ENCODE measurements around the gene MBOAT7.

MBOAT7 gene

DNA sequence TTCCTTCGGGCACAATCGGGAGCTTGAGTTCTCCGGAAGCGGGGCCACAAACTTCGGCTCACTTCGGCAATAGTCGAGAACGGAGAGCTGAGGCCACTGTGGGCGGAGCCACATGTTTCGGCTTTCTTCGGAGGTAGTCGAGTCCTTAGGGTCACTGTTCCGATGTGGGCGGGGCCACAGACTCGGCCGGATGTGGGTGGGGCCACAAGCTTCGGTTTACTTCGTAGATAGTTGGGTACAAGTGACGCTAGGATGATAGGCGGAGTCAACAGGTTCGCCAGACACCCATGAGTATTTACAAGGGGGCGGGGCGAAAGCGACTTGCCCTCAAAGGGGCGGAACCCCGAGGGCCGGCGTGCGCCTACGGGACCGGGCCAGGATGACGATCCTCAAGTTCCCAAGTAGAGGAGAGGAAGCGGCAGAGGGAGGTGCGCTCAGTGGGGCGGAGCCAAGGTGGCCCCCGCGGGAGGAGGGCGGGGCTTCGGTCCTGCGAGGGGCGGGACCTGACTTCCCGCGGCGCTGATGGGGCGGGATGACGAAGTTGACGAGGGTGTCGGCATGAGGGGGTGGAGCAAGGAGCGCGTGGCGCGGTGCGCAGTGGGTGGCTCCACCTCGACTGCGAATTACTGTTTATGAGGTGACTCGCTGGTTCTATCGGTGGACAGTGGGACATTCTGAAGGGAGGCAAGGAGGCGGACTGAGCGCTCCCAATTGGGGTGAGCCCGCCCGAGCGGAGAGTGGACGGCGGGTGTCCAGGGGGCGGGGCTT, 539 bp upstream of the MBOAT7 start:
- TF ChIP-seq EZH2 (IDR thresholded peaks at IDR 0.05; ENCODE audit: borderline replicate concordance, low read length): no peak
- TF ChIP-seq, protein P1, sequence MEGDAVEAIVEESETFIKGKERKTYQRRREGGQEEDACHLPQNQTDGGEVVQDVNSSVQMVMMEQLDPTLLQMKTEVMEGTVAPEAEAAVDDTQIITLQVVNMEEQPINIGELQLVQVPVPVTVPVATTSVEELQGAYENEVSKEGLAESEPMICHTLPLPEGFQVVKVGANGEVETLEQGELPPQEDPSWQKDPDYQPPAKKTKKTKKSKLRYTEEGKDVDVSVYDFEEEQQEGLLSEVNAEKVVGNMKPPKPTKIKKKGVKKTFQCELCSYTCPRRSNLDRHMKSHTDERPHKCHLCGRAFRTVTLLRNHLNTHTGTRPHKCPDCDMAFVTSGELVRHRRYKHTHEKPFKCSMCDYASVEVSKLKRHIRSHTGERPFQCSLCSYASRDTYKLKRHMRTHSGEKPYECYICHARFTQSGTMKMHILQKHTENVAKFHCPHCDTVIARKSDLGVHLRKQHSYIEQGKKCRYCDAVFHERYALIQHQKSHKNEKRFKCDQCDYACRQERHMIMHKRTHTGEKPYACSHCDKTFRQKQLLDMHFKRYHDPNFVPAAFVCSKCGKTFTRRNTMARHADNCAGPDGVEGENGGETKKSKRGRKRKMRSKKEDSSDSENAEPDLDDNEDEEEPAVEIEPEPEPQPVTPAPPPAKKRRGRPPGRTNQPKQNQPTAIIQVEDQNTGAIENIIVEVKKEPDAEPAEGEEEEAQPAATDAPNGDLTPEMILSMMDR (IDR thresholded peaks at IDR 0.05; ENCODE audit: low read length): no peak

GRCh38 chr19:54188215-54188871, 1.0 kb downstream of the MBOAT7 start:
- TF ChIP-seq EZH2 (IDR thresholded peaks at IDR 0.05; ENCODE audit: borderline replicate concordance, low read length): no peak
- TF ChIP-seq, protein P1 (IDR thresholded peaks at IDR 0.05; ENCODE audit: low read length): no peak
- H3F3A ChIP-seq (ENCODE audit: insufficient read depth, low read length): no peaks in the 10 kb centered on the region
- H2AFZ ChIP-seq (ENCODE audit: low read length): no peak overlapping the region
- H3K27ac ChIP-seq (ENCODE audit: low read depth, low read length, poor library complexity, severe bottlenecking): peak overlapping the region; percentile 92
- peaks cover 7% of the 10 kb centered on the region; the same call in 1 of the 2 replicates for H3K36me3 ChIP-seq (ENCODE audit: insufficient read depth, low read length)
- H3K4me2 ChIP-seq (ENCODE audit: low read length): peak overlapping the region; percentile 93
- H3K79me2 ChIP-seq (ENCODE audit: insufficient read depth, low read length): no peaks in the 10 kb centered on the region
- H3K4me3 ChIP-seq (ENCODE audit: low read depth, low read length, poor library complexity, severe bottlenecking): peak overlapping the region; percentile 82
- no peaks in the 10 kb centered on the region for H3K27me3 ChIP-seq (ENCODE audit: insufficient read depth, low read length)
- peak overlapping the region; percentile 92 for H3K9ac ChIP-seq (ENCODE audit: low read length)
- H3K4me1 ChIP-seq (ENCODE audit: insufficient read depth, low read length, severe bottlenecking): peaks cover 21% of the 10 kb centered on the region
- no peaks in the 10 kb centered on the region for H3K9me3 ChIP-seq (ENCODE audit: low read length)
- no peaks in the 10 kb centered on the region for H4K20me1 ChIP-seq (ENCODE audit: insufficient read depth, low read length)
- H3K9me2 ChIP-seq (ENCODE audit: low read depth, low read length): no peaks in the 10 kb centered on the region

More for the DNA sequence above, 539 bp upstream of the MBOAT7 start:
- Histone ChIP-seq H4K20me1 (ENCODE audit: insufficient read depth, low read length) (no peaks in the 10 kb centered on the region), H3K4me1 (ENCODE audit: insufficient read depth, low read length, severe bottlenecking) (peaks cover 21% of the 10 kb centered on the region), H3K9me3 (ENCODE audit: low read length) (no peaks in the 10 kb centered on the region), H3F3A (ENCODE audit: insufficient read depth, low read length) (no peaks in the 10 kb centered on the region), H3K36me3 (ENCODE audit: insufficient read depth, low read length) (peaks cover 16% of the 10 kb centered on the region; the same call in 1 of the 2 replicates), H3K9ac (ENCODE audit: low read length) (peak overlapping the region; percentile 92), H3K9me2 (ENCODE audit: low read depth, low read length) (no peaks in the 10 kb centered on the region), H3K79me2 (ENCODE audit: insufficient read depth, low read length) (no peaks in the 10 kb centered on the region), H3K4me3 (ENCODE audit: low read depth, low read length, poor library complexity, severe bottlenecking) (peak overlapping the region; percentile 82), H2AFZ (ENCODE audit: low read length) (no peak overlapping the region), H3K4me2 (ENCODE audit: low read length) (peak overlapping the region; percentile 93), H3K27me3 (ENCODE audit: insufficient read depth, low read length) (no peaks in the 10 kb centered on the region), H3K27ac (ENCODE audit: low read depth, low read length, poor library complexity, severe bottlenecking) (peak overlapping the region; percentile 92)

- no peaks in the 10 kb centered on the region for H3K9me3 ChIP-seq (ENCODE audit: low read length)
- H3K27me3 ChIP-seq (ENCODE audit: insufficient read depth, low read length): no peaks in the 10 kb centered on the region
- H3K4me3 ChIP-seq (ENCODE audit: low read depth, low read length, poor library complexity, severe bottlenecking): no peak overlapping the region
- H3K9me2 ChIP-seq (ENCODE audit: low read depth, low read length): no peaks in the 10 kb centered on the region
- H3F3A ChIP-seq (ENCODE audit: insufficient read depth, low read length): no peaks in the 10 kb centered on the region
- H3K79me2 ChIP-seq (ENCODE audit: insufficient read depth, low read length): no peaks in the 10 kb centered on the region
- TF ChIP-seq, protein P1 (IDR thresholded peaks at IDR 0.05; ENCODE audit: low read length): no peak
- no peak for TF ChIP-seq EZH2 (IDR thresholded peaks at IDR 0.05; ENCODE audit: borderline replicate concordance, low read length)
- H3K4me2 ChIP-seq (ENCODE audit: low read length): no peak overlapping the region
- H3K9ac ChIP-seq (ENCODE audit: low read length): no peak overlapping the region
- H3K4me1 ChIP-seq (ENCODE audit: insufficient read depth, low read length, severe bottlenecking): peaks cover 16% of the 10 kb centered on the region
- no peak overlapping the region for H2AFZ ChIP-seq (ENCODE audit: low read length)
- no peaks in the 10 kb centered on the region for H3K36me3 ChIP-seq (ENCODE audit: insufficient read depth, low read length)
- no peaks in the 10 kb centered on the region for H4K20me1 ChIP-seq (ENCODE audit: insufficient read depth, low read length)
- H3K27ac ChIP-seq (ENCODE audit: low read depth, low read length, poor library complexity, severe bottlenecking): no peak overlapping the region
Observed at GRCh38 chr19:54186934-54187381, 2.4 kb downstream of the MBOAT7 start.
